AG04450 (cell line): ENCODE results near the gene CCSER2. TPM values are rescaled to one million over a fixed set of nuclear protein-coding genes. Genes with fewer than 3 reads are reported as not detected.
"Not testable (repeated sequence)": the region's sequence is repeated elsewhere in the genome, so short reads cannot be mapped to it uniquely, and the experiment has no call there.

Experiments used
- CTCF ChIA-PET: fragments of 300-600, 350-600 bp; formaldehyde crosslinking; extraction: SDS; loops from one replicate; lab custom pipeline; 2022; ENCODE audit warnings: antibody characterized with exemption, inconsistent platforms; lab: Charles Lee
- POLR2A ChIA-PET: fragments of 350-600 bp; formaldehyde crosslinking; extraction: SDS; loops from one replicate; lab custom pipeline; 2021; ENCODE audit warnings: antibody characterized with exemption, inconsistent platforms; lab: Yijun Ruan, JAX
- DNase-seq: peaks from one replicate; pipeline ENCODE4 v3.0.0-alpha.2; 2011; ENCODE audit warnings: low read depth, low spot score
- H3K27ac ChIP-seq: one replicate; pipeline ENCODE4 v1.5.1; 2012; ENCODE audit warnings: low read depth, low read length, control low read depth
- H3K27me3 ChIP-seq: one replicate; pipeline ENCODE4 v1.6.0; 2012; ENCODE audit warnings: low read length; ENCODE audit not compliant: control insufficient read depth, insufficient read depth
- H3K4me3 ChIP-seq: 2 replicates; pipeline ENCODE4 v1.5.1; 2011; ENCODE audit warnings: mild to moderate bottlenecking, low read depth, low read length, control low read depth
- H3K9me3 ChIP-seq: 2 replicates; pipeline ENCODE4 v1.5.1; 2012; ENCODE audit warnings: low read length; ENCODE audit not compliant: control insufficient read depth, insufficient read depth
- polyA plus RNA-seq: library from polyadenylated mRNA; depleted of rRNA; stranded (reverse); fragments of >200 nt; gene quantifications from 2 replicates; pipeline ENCODE4 v1.2.3, GENCODE V29; 2011
- TF ChIP-seq, protein P1 (sequence below): IDR thresholded peaks from 2 replicates; pipeline ENCODE4 v1.5.1; 2011; ENCODE audit warnings: low read depth, low read length, control low read depth, inconsistent platforms

CCSER2 gene
- polyA plus RNA-seq, 1 experiment = 51.0 TPM

DNA sequence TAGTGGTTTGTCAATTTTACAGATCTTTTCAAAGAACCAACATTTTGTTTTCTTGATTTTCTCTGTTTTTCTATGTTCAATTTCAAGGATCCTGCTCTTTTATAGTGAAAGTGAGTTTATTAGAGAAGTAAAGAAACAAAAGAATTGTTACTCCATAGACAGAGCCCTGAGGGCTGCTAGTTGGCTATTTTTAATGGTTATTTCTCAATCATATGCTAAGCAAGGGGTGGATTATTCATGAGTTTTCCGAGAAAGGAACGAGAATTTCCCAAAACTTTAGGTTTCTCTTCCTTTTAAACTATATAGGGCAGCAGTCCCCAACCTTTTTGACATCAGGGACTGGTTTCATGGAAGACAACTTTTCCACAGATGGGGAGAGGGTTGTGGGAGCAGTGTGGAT is 165.0 kb downstream of the CCSER2 start:
- CTCF ChIA-PET = no interaction called here
- H3K27ac ChIP-seq = no peak overlapping the region
- TF ChIP-seq, protein P1, sequence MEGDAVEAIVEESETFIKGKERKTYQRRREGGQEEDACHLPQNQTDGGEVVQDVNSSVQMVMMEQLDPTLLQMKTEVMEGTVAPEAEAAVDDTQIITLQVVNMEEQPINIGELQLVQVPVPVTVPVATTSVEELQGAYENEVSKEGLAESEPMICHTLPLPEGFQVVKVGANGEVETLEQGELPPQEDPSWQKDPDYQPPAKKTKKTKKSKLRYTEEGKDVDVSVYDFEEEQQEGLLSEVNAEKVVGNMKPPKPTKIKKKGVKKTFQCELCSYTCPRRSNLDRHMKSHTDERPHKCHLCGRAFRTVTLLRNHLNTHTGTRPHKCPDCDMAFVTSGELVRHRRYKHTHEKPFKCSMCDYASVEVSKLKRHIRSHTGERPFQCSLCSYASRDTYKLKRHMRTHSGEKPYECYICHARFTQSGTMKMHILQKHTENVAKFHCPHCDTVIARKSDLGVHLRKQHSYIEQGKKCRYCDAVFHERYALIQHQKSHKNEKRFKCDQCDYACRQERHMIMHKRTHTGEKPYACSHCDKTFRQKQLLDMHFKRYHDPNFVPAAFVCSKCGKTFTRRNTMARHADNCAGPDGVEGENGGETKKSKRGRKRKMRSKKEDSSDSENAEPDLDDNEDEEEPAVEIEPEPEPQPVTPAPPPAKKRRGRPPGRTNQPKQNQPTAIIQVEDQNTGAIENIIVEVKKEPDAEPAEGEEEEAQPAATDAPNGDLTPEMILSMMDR = no peak
- POLR2A ChIA-PET = no interaction called here
- no peaks in the 10 kb centered on the region for H3K27me3 ChIP-seq
- no peak for DNase-seq
- no peaks in the 10 kb centered on the region for H3K9me3 ChIP-seq
- H3K4me3 ChIP-seq = no peak overlapping the region

DNA sequence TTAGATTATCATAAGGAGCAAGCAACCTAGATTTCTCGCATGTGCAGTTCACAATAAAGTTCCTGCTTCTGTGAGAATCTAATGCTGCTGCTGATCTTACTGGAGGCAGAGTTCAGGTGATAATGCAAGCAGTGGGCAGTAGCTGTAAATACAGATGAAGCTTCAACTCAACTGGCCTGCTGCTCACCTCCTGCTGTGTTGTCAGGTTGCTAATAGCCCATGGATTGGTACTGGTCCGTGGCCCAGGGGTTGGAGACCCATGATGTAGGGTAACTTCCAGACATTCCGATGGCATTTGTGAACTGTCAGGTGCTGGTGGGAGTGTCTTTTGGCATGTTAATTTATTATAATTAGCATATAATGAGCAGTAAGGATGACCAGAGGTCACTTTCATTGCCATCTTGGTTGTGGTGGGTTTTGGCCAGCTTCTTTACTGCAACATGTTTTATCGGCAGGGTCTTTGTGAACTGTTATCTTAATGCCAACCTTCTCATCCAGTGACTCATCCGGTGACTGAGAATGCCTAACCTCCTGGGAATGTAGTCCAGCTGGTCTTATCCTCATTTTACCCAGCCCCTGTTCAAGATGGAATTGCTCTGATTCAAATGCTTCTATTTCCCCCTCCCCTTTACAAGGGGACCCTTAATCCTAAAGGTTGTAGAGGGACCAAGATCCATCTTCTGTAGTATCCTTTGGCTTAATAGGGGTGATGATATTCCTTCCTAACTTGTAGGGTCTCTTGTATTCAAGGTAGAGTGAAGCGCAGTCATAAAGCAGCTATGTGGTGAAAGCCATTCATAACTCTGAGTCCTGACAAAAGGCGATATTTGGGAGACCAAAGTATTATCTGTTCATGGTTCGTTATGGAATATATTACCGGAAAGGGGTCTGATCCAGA is 165.8 kb downstream of the CCSER2 start:
- POLR2A ChIA-PET = no interaction called here

DNA sequence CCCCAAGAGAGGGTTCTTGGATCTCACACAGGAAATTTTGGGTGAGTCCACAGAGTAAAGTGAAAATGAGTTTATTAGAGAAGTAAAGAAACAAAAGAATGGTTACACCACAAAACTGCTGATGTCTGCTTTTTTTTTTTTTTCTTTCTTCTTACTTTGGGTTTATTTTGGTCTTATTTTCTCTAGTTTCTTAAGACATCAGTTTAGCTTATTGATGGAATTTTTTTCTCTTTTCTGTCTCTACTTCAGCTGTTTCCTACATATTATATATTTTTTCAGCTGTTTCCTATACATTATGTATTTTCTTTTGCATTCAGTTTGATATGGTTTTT is 166.4 kb downstream of the CCSER2 start:
- POLR2A ChIA-PET = no interaction called here

More for the DNA sequence above, 165.8 kb downstream of the CCSER2 start:
- no peak overlapping the region for H3K27ac ChIP-seq
- no peaks in the 10 kb centered on the region for H3K27me3 ChIP-seq
- TF ChIP-seq, protein P1 = no peak
- no peak for DNase-seq
- CTCF ChIA-PET = interaction anchor here (0.7 to 1.3 kb wide), 2 partner anchors 43 to 271 kb away, joined by 3 to 6 read pairs; no protein-coding TSS in a partner anchor
- H3K4me3 ChIP-seq = no peak overlapping the region
- no peaks in the 10 kb centered on the region for H3K9me3 ChIP-seq

DNA sequence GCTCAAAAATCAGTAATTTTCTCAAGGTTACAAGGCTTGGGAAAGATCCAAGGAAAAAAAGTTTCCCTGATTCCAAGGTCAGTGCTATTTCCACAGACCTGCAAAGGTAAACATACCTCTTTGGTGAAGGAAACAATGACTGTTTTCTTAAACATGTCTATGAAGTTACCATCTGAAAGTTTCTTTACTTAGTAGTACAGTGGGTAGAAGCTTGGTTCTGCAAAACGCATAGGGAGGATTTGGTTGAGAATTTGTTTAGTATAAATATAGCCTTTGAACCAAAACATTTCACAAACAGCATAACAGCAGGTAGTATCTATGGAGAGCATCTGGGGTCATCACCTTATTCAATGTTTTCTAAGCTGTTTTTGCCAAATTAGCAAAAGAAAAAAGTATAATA is 169.6 kb downstream of the CCSER2 start:
- Histone ChIP-seq H3K9me3 (no peaks in the 10 kb centered on the region), H3K27ac (no peak overlapping the region), H3K4me3 (no peak overlapping the region), H3K27me3 (no peaks in the 10 kb centered on the region)
- POLR2A ChIA-PET = no interaction called here
- CTCF ChIA-PET = no interaction called here
- TF ChIP-seq, protein P1 = no peak
- no peak for DNase-seq

More for the DNA sequence above, 166.4 kb downstream of the CCSER2 start:
- H3K27me3 ChIP-seq = no peaks in the 10 kb centered on the region
- TF ChIP-seq, protein P1 = no peak
- no peak overlapping the region for H3K4me3 ChIP-seq
- no peaks in the 10 kb centered on the region for H3K9me3 ChIP-seq
- CTCF ChIA-PET = interaction anchor here (0.7 to 1.3 kb wide), 2 partner anchors 42 to 272 kb away, joined by 3 to 6 read pairs; no protein-coding TSS in a partner anchor
- no peak for DNase-seq
- no peak overlapping the region for H3K27ac ChIP-seq

DNA sequence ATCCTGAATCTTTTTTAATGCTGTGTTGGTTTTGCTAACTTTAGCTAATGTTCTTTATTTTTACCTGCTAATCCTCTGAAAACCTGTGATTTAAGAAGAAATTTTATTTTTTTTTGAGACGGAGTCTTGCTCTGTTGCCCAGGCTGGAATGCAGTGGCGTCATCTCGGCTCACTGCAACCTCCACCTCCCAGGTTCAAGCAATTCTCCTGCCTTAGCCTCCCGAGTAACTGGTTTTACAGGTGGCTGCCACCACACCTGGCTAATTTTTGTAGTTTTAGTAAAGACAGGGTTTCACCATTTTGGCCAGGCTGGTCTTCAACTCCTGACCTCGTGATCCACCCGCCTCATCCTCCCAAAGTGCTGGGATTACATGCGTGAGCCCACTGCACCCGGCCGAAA is 170.7 kb downstream of the CCSER2 start:
- H3K9me3 ChIP-seq, CTCF ChIA-PET, H3K27ac ChIP-seq, H3K27me3 ChIP-seq, DNase-seq, H3K4me3 ChIP-seq, POLR2A ChIA-PET: not testable (repeated sequence)
